Neural crest cell (in vitro differentiated cells): ENCODE data around the gene RAP1GAP2. TPM values are rescaled to one million over a fixed set of nuclear protein-coding genes. Genes with fewer than 3 reads are reported as not detected.
A peak's percentile ranks its signal among the peaks of the same experiment; 100 is the strongest.

Source experiments
- DNase-seq: peaks from one replicate; pipeline ENCODE4 v3.0.0; 2021; ENCODE audit warnings: low read depth, mixed read lengths, low spot score
- H3K27ac Mint-ChIP-seq: one replicate; pipeline ENCODE4 v1.8.0; 2021; ENCODE audit warnings: mild to moderate bottlenecking, mixed read lengths; ENCODE audit not compliant: unreplicated experiment
- H3K27me3 Mint-ChIP-seq: 2 replicates; pipeline ENCODE4 v1.8.0; 2021; ENCODE audit warnings: low read depth, mild to moderate bottlenecking, mixed read lengths
- H3K36me3 Mint-ChIP-seq: 2 replicates; pipeline ENCODE4 v1.8.0; 2021; ENCODE audit warnings: low read depth, mild to moderate bottlenecking, mixed read lengths
- H3K4me1 Mint-ChIP-seq: 2 replicates; pipeline ENCODE4 v1.8.0; 2021; ENCODE audit warnings: mixed read lengths
- H3K4me3 Mint-ChIP-seq: one replicate; pipeline ENCODE4 v1.8.0; 2021; ENCODE audit warnings: mild to moderate bottlenecking, mixed read lengths
- H3K9me3 Mint-ChIP-seq: 2 replicates; pipeline ENCODE4 v1.8.0; 2021; ENCODE audit warnings: mixed read lengths
- CTCF ChIP-seq: fragments of 200-600 bp; sonication (generic); conservative IDR thresholded peaks from 2 replicates; pipeline ENCODE4 v1.5.0; 2021; ENCODE audit warnings: antibody characterized with exemption, mild to moderate bottlenecking
- total RNA-seq: library from RNA; stranded (reverse); gene quantifications from 2 replicates; pipeline ENCODE4 v1.2.1, GENCODE V29; 2021

RAP1GAP2 gene
- total RNA-seq, 1 donor from 2014 or later: 1.0 TPM

GRCh38 chr17:2847381-2848333 lies 51.4 kb downstream of the RAP1GAP2 start:
- Mint-ChIP-seq H3K36me3 (no peaks in the 10 kb centered on the region), H3K4me1 (peaks cover 5% of the 10 kb centered on the region), H3K27me3 (peaks cover 40% of the 10 kb centered on the region), H3K27ac (no peak overlapping the region), H3K9me3 (no peaks in the 10 kb centered on the region), H3K4me3 (no peak overlapping the region)
- no peak for TF ChIP-seq CTCF
- no peak for DNase-seq

- no peak for TF ChIP-seq CTCF
- H3K27ac Mint-ChIP-seq: no peak overlapping the region
Observed at GRCh38 chr17:2849327-2849670, 53.1 kb downstream of the RAP1GAP2 start.

GRCh38 chr17:2850991-2851390 lies 54.8 kb downstream of the RAP1GAP2 start:
- H3K36me3 Mint-ChIP-seq: no peaks in the 10 kb centered on the region
- no peaks in the 10 kb centered on the region for H3K9me3 Mint-ChIP-seq
- peaks cover 60% of the 10 kb centered on the region for H3K27me3 Mint-ChIP-seq
- H3K4me3 Mint-ChIP-seq: no peak overlapping the region
- TF ChIP-seq CTCF: no peak
- H3K27ac Mint-ChIP-seq: no peak overlapping the region
- no peak for DNase-seq
- H3K4me1 Mint-ChIP-seq: peaks cover 20% of the 10 kb centered on the region

More at GRCh38 chr17:2849327-2849670, 53.1 kb downstream of the RAP1GAP2 start:
- Mint-ChIP-seq H3K4me3 (no peak overlapping the region), H3K36me3 (no peaks in the 10 kb centered on the region), H3K27me3 (peaks cover 48% of the 10 kb centered on the region), H3K4me1 (peaks cover 10% of the 10 kb centered on the region), H3K9me3 (no peaks in the 10 kb centered on the region)
- no peak for DNase-seq

GRCh38 chr17:2851615-2852014 lies 55.4 kb downstream of the RAP1GAP2 start:
- no peak for DNase-seq
- TF ChIP-seq CTCF: no peak
- Mint-ChIP-seq H3K27ac (no peak overlapping the region), H3K9me3 (no peaks in the 10 kb centered on the region), H3K4me3 (peak overlapping the region; percentile 49), H3K36me3 (no peaks in the 10 kb centered on the region), H3K27me3 (peaks cover 67% of the 10 kb centered on the region), H3K4me1 (peaks cover 20% of the 10 kb centered on the region)

GRCh38 chr17:2852221-2852620 lies 56.0 kb downstream of the RAP1GAP2 start:
- peak overlapping the region; percentile 49 for H3K4me3 Mint-ChIP-seq
- H3K27me3 Mint-ChIP-seq: peaks cover 73% of the 10 kb centered on the region
- H3K36me3 Mint-ChIP-seq: no peaks in the 10 kb centered on the region
- TF ChIP-seq CTCF: no peak
- H3K4me1 Mint-ChIP-seq: peaks cover 20% of the 10 kb centered on the region
- no peak overlapping the region for H3K27ac Mint-ChIP-seq
- no peak for DNase-seq
- H3K9me3 Mint-ChIP-seq: no peaks in the 10 kb centered on the region
